ENCODE measurements around the gene RLBP1.
"Not testable (repeated sequence)": the region's sequence is repeated elsewhere in the genome, so short reads cannot be mapped to it uniquely, and the experiment has no call there.

DNA sequence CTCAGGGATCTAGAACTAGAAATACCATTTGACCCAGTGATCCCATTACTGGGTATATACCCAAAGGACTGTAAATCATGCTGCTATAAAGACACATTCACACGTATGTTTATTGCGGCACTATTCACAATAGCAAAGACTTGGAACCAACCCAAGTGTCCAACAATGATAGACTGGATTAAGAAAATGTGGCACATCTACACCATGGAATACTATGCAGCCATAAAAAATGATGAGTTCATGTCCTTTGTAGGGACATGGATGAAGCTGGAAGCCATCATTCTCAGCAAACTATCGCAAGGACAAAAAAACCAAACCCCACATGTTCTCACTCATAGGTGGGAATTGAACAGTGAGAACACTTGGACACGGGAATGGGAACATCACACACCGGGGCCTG lies 28.8 kb upstream of the RLBP1 start:
- not testable (repeated sequence) for TF ChIP-seq EZH2phosphoT487 (IDR thresholded peaks at IDR 0.05; ENCODE audit: borderline replicate concordance, low read length); CTCF (conservative IDR thresholded peaks at IDR 0.05; ENCODE audit: low read depth, low read length); EZH2 (IDR thresholded peaks at IDR 0.05; ENCODE audit: low read length, unreplicated experiment)
